DOHH2 (cell line): ENCODE measurements around the gene MYH8.

ENCODE experiments used
- H3F3A ChIP-seq: fragments of 200-600 bp; sonication (generic), shearing (Covaris generic); 2 replicates; pipeline ENCODE4 v1.6.0; 2016; ENCODE audit warnings: antibody characterized with exemption, mild to moderate bottlenecking; ENCODE audit not compliant: control insufficient read depth, insufficient read depth
- H3K27ac ChIP-seq: fragments of 200-600 bp; sonication (generic); 2 replicates; pipeline ENCODE4 v1.5.1; 2014; ENCODE audit warnings: low read depth, mild to moderate bottlenecking, low read length, moderate library complexity
- H3K27me3 ChIP-seq: fragments of 200-600 bp; sonication (generic); 2 replicates; pipeline ENCODE4 v1.6.1; 2014; ENCODE audit warnings: mild to moderate bottlenecking, low read length, mixed read lengths; ENCODE audit not compliant: control insufficient read depth
- H3K36me3 ChIP-seq: fragments of 200-600 bp; sonication (generic); 2 replicates; pipeline ENCODE4 v1.6.1; 2014; ENCODE audit warnings: mild to moderate bottlenecking, low read length, moderate library complexity, mixed read lengths; ENCODE audit not compliant: control insufficient read depth
- H3K4me1 ChIP-seq: fragments of 200-600 bp; sonication (generic); 2 replicates; pipeline ENCODE4 v1.6.1; 2014; ENCODE audit warnings: mild to moderate bottlenecking, low read length, mixed read lengths; ENCODE audit not compliant: control insufficient read depth
- H3K4me2 ChIP-seq: fragments of 200-600 bp; sonication (generic); 2 replicates; pipeline ENCODE4 v1.6.0; 2014; ENCODE audit warnings: mild to moderate bottlenecking, low read length, moderate library complexity
- H3K4me3 ChIP-seq: fragments of 200-600 bp; sonication (generic); 2 replicates; pipeline ENCODE4 v1.5.1; 2014; ENCODE audit warnings: mild to moderate bottlenecking, low read length, mixed read lengths
- H3K79me2 ChIP-seq: fragments of 200-600 bp; sonication (generic); 2 replicates; pipeline ENCODE4 v1.6.1; 2014; ENCODE audit warnings: mild to moderate bottlenecking, low read length, mixed read lengths; ENCODE audit not compliant: control insufficient read depth
- H3K9me2 ChIP-seq: fragments of 200-600 bp; sonication (generic); replicated peaks from 2 replicates; pipeline ENCODE4 v1.6.1; 2014; ENCODE audit warnings: mild to moderate bottlenecking, low read length, mixed read lengths; ENCODE audit not compliant: control insufficient read depth
- H3K9me3 ChIP-seq: fragments of 200-600 bp; sonication (generic); 2 replicates; pipeline ENCODE4 v1.6.1; 2014; ENCODE audit warnings: antibody characterized with exemption, low read length, mixed read lengths; ENCODE audit not compliant: control insufficient read depth, insufficient read depth
- H4K20me1 ChIP-seq: fragments of 200-600 bp; sonication (generic); 2 replicates; pipeline ENCODE4 v1.6.0; 2014; ENCODE audit warnings: low read depth, mild to moderate bottlenecking, antibody characterized with exemption, low read length, moderate library complexity; ENCODE audit not compliant: control insufficient read depth, insufficient read depth
- CTCF ChIP-seq: fragments of 200-600 bp; sonication (generic); IDR thresholded peaks from one replicate; pipeline ENCODE4 v1.5.1; 2014; ENCODE audit warnings: antibody characterized with exemption, mild to moderate bottlenecking, low read depth, low read length; ENCODE audit not compliant: poor library complexity, severe bottlenecking
- EZH2phosphoT487 ChIP-seq: fragments of 200-600 bp; sonication (generic); IDR thresholded peaks from 2 replicates; pipeline ENCODE4 v1.6.1; 2017; ENCODE audit warnings: borderline replicate concordance, mild to moderate bottlenecking, antibody characterized with exemption, low read length, moderate library complexity, mixed read lengths

MYH8 gene

GRCh38 chr17:10421900-10422542 is at the start of gene MYH8:
Gene MYH8 (minus strand): TSS chr17:10421950. CDS start chr17:10420227, 1,723 bp downstream.
- H3K4me2 ChIP-seq = no peak within 1 kb of the TSS
- no peaks in the 10 kb centered on the region for H3F3A ChIP-seq
- H3K4me3 ChIP-seq = no peak within 1 kb of the TSS
- no peaks in the 10 kb centered on the region for H3K4me1 ChIP-seq
- H3K9me2 ChIP-seq = no peaks in the 10 kb centered on the region
- no peaks in the 10 kb centered on the region for H3K9me3 ChIP-seq
- H3K27me3 ChIP-seq = no peaks in the 10 kb centered on the region
- no peaks in the 10 kb centered on the region for H4K20me1 ChIP-seq
- TF ChIP-seq EZH2phosphoT487 = no peak
- no peak for TF ChIP-seq CTCF
- H3K36me3 ChIP-seq = no peaks in the 10 kb centered on the region
- no peak within 1 kb of the TSS for H3K27ac ChIP-seq
- no peaks in the 10 kb centered on the region for H3K79me2 ChIP-seq

GRCh38 chr17:10469459-10469858 is 47.7 kb upstream of the MYH8 start, which contains the start of gene MYH4:
Gene MYH4 (minus strand): TSS chr17:10469559. CDS start chr17:10466745, 2,814 bp downstream.
- no peaks in the 10 kb centered on the region for H3K27me3 ChIP-seq
- H3K4me2 ChIP-seq = no peak within 1 kb of the TSS
- H3K27ac ChIP-seq = no peak within 1 kb of the TSS
- no peak for TF ChIP-seq CTCF
- H4K20me1 ChIP-seq = no peaks in the 10 kb centered on the region
- H3K4me1 ChIP-seq = no peaks in the 10 kb centered on the region
- H3K79me2 ChIP-seq = no peaks in the 10 kb centered on the region
- no peaks in the 10 kb centered on the region for H3F3A ChIP-seq
- H3K9me3 ChIP-seq = no peaks in the 10 kb centered on the region
- no peaks in the 10 kb centered on the region for H3K36me3 ChIP-seq
- H3K9me2 ChIP-seq = no peaks in the 10 kb centered on the region
- H3K4me3 ChIP-seq = no peak within 1 kb of the TSS

GRCh38 chr17:10463402-10463801 is 41.7 kb upstream of the MYH8 start:
- no peaks in the 10 kb centered on the region for H3K79me2 ChIP-seq
- no peak for TF ChIP-seq EZH2phosphoT487
- TF ChIP-seq CTCF = no peak
- no peaks in the 10 kb centered on the region for H4K20me1 ChIP-seq
- no peaks in the 10 kb centered on the region for H3F3A ChIP-seq
- no peak overlapping the region for H3K4me2 ChIP-seq
- H3K4me3 ChIP-seq = no peak overlapping the region
- H3K36me3 ChIP-seq = no peaks in the 10 kb centered on the region
- no peaks in the 10 kb centered on the region for H3K9me2 ChIP-seq
- H3K27me3 ChIP-seq = no peaks in the 10 kb centered on the region
- H3K4me1 ChIP-seq = no peaks in the 10 kb centered on the region
- H3K27ac ChIP-seq = no peak overlapping the region
- H3K9me3 ChIP-seq = no peaks in the 10 kb centered on the region
